HG03558 (cell line): ENCODE data around the gene ERLEC1.
"Not testable (repeated sequence)": the region's sequence is repeated elsewhere in the genome, so short reads cannot be mapped to it uniquely, and the experiment has no call there.

Experiments used
- ATAC-seq: cut with Tn5 transposase; IDR thresholded peaks from one replicate; pipeline ENCODE4 v1.9.1; 2021; ENCODE audit warnings: moderate number of reproducible peaks; ENCODE audit not compliant: unreplicated experiment; ENCODE audit errors: extremely low read depth

ERLEC1 gene

GRCh38 chr2:53786705-53787613 is at the start of gene ERLEC1, which contains the start of gene ASB3:
TSS of gene ERLEC1 (plus strand) at chr2:53787044. CDS start at chr2:53787211, 167 bp downstream.
TSS of gene ASB3 (minus strand) at chr2:53786953. CDS start at chr2:53765572, 21,381 bp downstream.
- peak; percentile 90 for ATAC-seq

GRCh38 chr2:53737091-53737490 is 49.8 kb upstream of the ERLEC1 start:
- no peak for ATAC-seq

GRCh38 chr2:53739032-53739431 is 47.8 kb upstream of the ERLEC1 start:
- ATAC-seq: no peak

GRCh38 chr2:53740170-53740569 is 46.7 kb upstream of the ERLEC1 start:
- ATAC-seq: no peak

GRCh38 chr2:53744395-53745065 is 42.3 kb upstream of the ERLEC1 start:
- no peak for ATAC-seq

GRCh38 chr2:53750041-53750768 is 36.6 kb upstream of the ERLEC1 start:
- no peak for ATAC-seq

- peak; percentile 91 for ATAC-seq
These were observed 35.1 kb upstream of the ERLEC1 start for GRCh38 chr2:53751728-53752127.

- no peak for ATAC-seq
These were observed 34.5 kb upstream of the ERLEC1 start for GRCh38 chr2:53752385-53752784.

GRCh38 chr2:53753041-53753440 is 33.8 kb upstream of the ERLEC1 start:
- ATAC-seq: no peak

- no peak for ATAC-seq
These were observed 31.7 kb upstream of the ERLEC1 start for GRCh38 chr2:53755121-53755520.

GRCh38 chr2:53756644-53757043 is 30.2 kb upstream of the ERLEC1 start:
- ATAC-seq: no peak

- not testable (repeated sequence) for ATAC-seq
These were observed 29.6 kb upstream of the ERLEC1 start for GRCh38 chr2:53757206-53757605.

GRCh38 chr2:53765767-53766166 is 21.1 kb upstream of the ERLEC1 start:
- no peak for ATAC-seq

- ATAC-seq: peak; percentile 88
These were observed 19.2 kb upstream of the ERLEC1 start, which contains the start of gene CHAC2 for GRCh38 chr2:53767405-53768241. TSS of gene CHAC2 (plus strand) at chr2:53767804. CDS start at chr2:53767887, 83 bp downstream.

- ATAC-seq: peak; percentile 19
These were observed 18.7 kb upstream of the ERLEC1 start for GRCh38 chr2:53768242-53768542.

GRCh38 chr2:53769318-53769945 is 17.4 kb upstream of the ERLEC1 start:
- ATAC-seq: no peak

- ATAC-seq: no peak
These were observed 16.6 kb upstream of the ERLEC1 start for GRCh38 chr2:53770264-53770663.

GRCh38 chr2:53777134-53777533 is 9.7 kb upstream of the ERLEC1 start:
- ATAC-seq: no peak

GRCh38 chr2:53778536-53779162 is 8.2 kb upstream of the ERLEC1 start:
- no peak for ATAC-seq
